CD4-positive, CD25-positive, alpha-beta regulatory T cell (primary cell): ENCODE results near the gene TPI1. TPM values are rescaled to one million over a fixed set of nuclear protein-coding genes. Genes with fewer than 3 reads are reported as not detected.

Experiments used
- ATAC-seq, 2 donors: fragments of 150-1000 bp; cut with Tn5 transposase; one replicate each; pipeline ENCODE4 v1.10.0; 2021; ENCODE audit warnings: low read depth in 2 of 2, moderate number of reproducible peaks in 2 of 2, moderate library complexity in 1 of 2
- DNase-seq, 3 donors: peaks; one replicate each; pipeline versions ENCODE4 v3.0.0 to v3.0.0-alpha.2; 2012 to 2022; ENCODE audit warnings: mixed read lengths in 1 of 3
- H3K27ac ChIP-seq: one replicate; pipeline ENCODE4 v1.7.0; 2013; ENCODE audit warnings: mild to moderate bottlenecking, low read length; ENCODE audit not compliant: insufficient read depth, poor library complexity, severe bottlenecking
- H3K27me3 ChIP-seq: one replicate; pipeline ENCODE4 v1.7.0; 2013; ENCODE audit warnings: low read length; ENCODE audit not compliant: control insufficient read depth, insufficient read depth
- H3K36me3 ChIP-seq: one replicate; pipeline ENCODE4 v1.7.0; 2013; ENCODE audit warnings: mild to moderate bottlenecking, low read length, moderate library complexity; ENCODE audit not compliant: control insufficient read depth, insufficient read depth
- H3K4me1 ChIP-seq: 2 replicates; pipeline ENCODE4 v1.7.0; 2013; ENCODE audit warnings: mild to moderate bottlenecking, low read length; ENCODE audit not compliant: insufficient read depth, control insufficient read depth, poor library complexity, severe bottlenecking
- H3K4me3 ChIP-seq: one replicate; pipeline ENCODE4 v1.7.0; 2013; ENCODE audit warnings: low read depth, mild to moderate bottlenecking, low read length, moderate library complexity
- H3K9me3 ChIP-seq, 2 experiments: 1 replicate in 1 of 2; 2 replicates in 1 of 2; pipeline ENCODE4 v1.7.0; 2013; ENCODE audit warnings: low read length in 2 of 2, mild to moderate bottlenecking in 1 of 2, moderate library complexity in 1 of 2; ENCODE audit not compliant: control insufficient read depth in 2 of 2
- H3K27ac Mint-ChIP-seq, 3 donors: one replicate each; pipeline ENCODE4 v1.8.0; 2020 to 2022; ENCODE audit warnings: mild to moderate bottlenecking in 3 of 3, mixed read lengths in 3 of 3, moderate library complexity in 2 of 3
- H3K27me3 Mint-ChIP-seq: one replicate; pipeline ENCODE4 v1.8.0; 2022; ENCODE audit warnings: mild to moderate bottlenecking, mixed read lengths
- H3K36me3 Mint-ChIP-seq: one replicate; pipeline ENCODE4 v1.8.0; 2020; ENCODE audit warnings: mixed read lengths
- H3K4me1 Mint-ChIP-seq, 4 donors: one replicate each; pipeline ENCODE4 v1.8.0; 2020 to 2022; ENCODE audit warnings: mixed read lengths in 4 of 4, mild to moderate bottlenecking in 1 of 4
- H3K4me3 Mint-ChIP-seq, 4 donors: one replicate each; pipeline ENCODE4 v1.8.0; 2020 to 2022; ENCODE audit warnings: mild to moderate bottlenecking in 4 of 4, mixed read lengths in 4 of 4, moderate library complexity in 3 of 4
- H3K9me3 Mint-ChIP-seq, 7 donors: one replicate each; pipeline ENCODE4 v1.8.0; 2020 to 2022; ENCODE audit warnings: mixed read lengths in 7 of 7, mild to moderate bottlenecking in 3 of 7, moderate library complexity in 2 of 7
- polyA plus RNA-seq, 4 donors: library from polyadenylated mRNA; unstranded; fragments of 300-500 nt; fragmentation: Illumina TruSeq; gene quantifications; one replicate each; pipeline ENCODE4 v1.2.3, GENCODE V29; 2021
- total RNA-seq: library from RNA; stranded (reverse); gene quantifications from one replicate; pipeline ENCODE4 v1.2.3, GENCODE V29; 2022

The TPI1 gene
- total RNA-seq, result 153 TPM
- polyA plus RNA-seq, result 100 to 1,000 TPM; 493 to 633 (median 527) TPM

GRCh38 chr12:6867413-6868210 is at the start of gene TPI1:
Gene TPI1 (plus strand): TSS chr12:6867531. CDS start chr12:6867567, 36 bp downstream.
- DNase-seq (peak; percentile 67 to 81 (median 76)), ATAC-seq (peak; percentile 69 to 70)
- H3K4me1 ChIP-seq, result peaks cover 48% of the 10 kb centered on the region
- Mint-ChIP-seq H3K27ac (peak within 1 kb of the TSS; percentile 86 to 98 (median 90)), H3K4me1 (peaks cover 3 to 56% (median 31%) of the 10 kb centered on the region in 4 donors), H3K36me3 (peaks cover 19% of the 10 kb centered on the region), H3K4me3 (peak within 1 kb of the TSS; percentile 91 to 97 (median 94)), H3K27me3 (no peaks in the 10 kb centered on the region), H3K9me3 (no peaks in the 10 kb centered on the region)
- H3K9me3 ChIP-seq, result no peaks in the 10 kb centered on the region
- peaks cover 23% of the 10 kb centered on the region for H3K36me3 ChIP-seq
- peak within 1 kb of the TSS; percentile 78 for H3K27ac ChIP-seq
- H3K4me3 ChIP-seq, result peak within 1 kb of the TSS; percentile 69
- H3K27me3 ChIP-seq, result no peaks in the 10 kb centered on the region

DNA sequence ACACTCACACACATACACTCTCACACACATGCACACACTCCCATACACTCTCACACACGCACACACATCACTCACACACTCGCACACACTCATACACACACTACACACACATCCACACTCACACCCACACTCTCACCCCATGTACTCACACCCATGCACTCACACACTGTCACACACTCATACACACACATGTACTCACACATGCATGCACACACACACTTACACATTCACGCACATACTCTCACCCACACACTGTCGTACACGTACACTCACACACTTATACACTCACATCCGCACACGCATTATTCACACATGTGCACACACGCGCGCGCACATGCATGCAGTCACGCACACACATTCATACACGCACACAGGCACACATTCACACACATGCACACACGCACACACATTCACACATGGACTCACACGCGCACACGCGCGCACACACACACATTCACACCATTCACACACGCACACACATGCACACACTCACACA is 49.6 kb upstream of the TPI1 start:
- H3K4me1 Mint-ChIP-seq, result peaks cover 2 to 27% (median 9%) of the 10 kb centered on the region in 4 donors
- Histone ChIP-seq H3K27ac (no peak overlapping the region), H3K27me3 (no peaks in the 10 kb centered on the region), H3K4me3 (no peak overlapping the region), H3K36me3 (peaks cover 57% of the 10 kb centered on the region), H3K9me3 (no peaks in the 10 kb centered on the region), H3K4me1 (peaks cover 11% of the 10 kb centered on the region)
- peak overlapping the region in 2 of 3 donors; percentile 82 to 83 for H3K27ac Mint-ChIP-seq
- ATAC-seq, result no peak
- DNase-seq, result no peak
- H3K36me3 Mint-ChIP-seq, result peaks cover 38% of the 10 kb centered on the region
- H3K9me3 Mint-ChIP-seq, result no peaks in the 10 kb centered on the region
- H3K27me3 Mint-ChIP-seq, result peaks cover 15% of the 10 kb centered on the region
- no peak overlapping the region for H3K4me3 Mint-ChIP-seq

- no peak overlapping the region for H3K4me3 ChIP-seq
- peaks cover 18% of the 10 kb centered on the region for H3K27me3 Mint-ChIP-seq
- DNase-seq (no peak), ATAC-seq (no peak)
- no peaks in the 10 kb centered on the region for H3K9me3 Mint-ChIP-seq
- H3K9me3 ChIP-seq, result no peaks in the 10 kb centered on the region
- H3K36me3 Mint-ChIP-seq, result peaks cover 38% of the 10 kb centered on the region
- H3K27me3 ChIP-seq, result no peaks in the 10 kb centered on the region
- H3K4me1 Mint-ChIP-seq, result peaks cover 2 to 27% (median 9%) of the 10 kb centered on the region in 4 donors
- no peak overlapping the region for H3K4me3 Mint-ChIP-seq
- H3K27ac ChIP-seq, result no peak overlapping the region
- H3K36me3 ChIP-seq, result peaks cover 57% of the 10 kb centered on the region
- H3K27ac Mint-ChIP-seq, result peak overlapping the region in 2 of 3 donors; percentile 82 to 83
- H3K4me1 ChIP-seq, result peaks cover 11% of the 10 kb centered on the region
These were observed 49.1 kb upstream of the TPI1 start for GRCh38 chr12:6818222-6818621.

DNA sequence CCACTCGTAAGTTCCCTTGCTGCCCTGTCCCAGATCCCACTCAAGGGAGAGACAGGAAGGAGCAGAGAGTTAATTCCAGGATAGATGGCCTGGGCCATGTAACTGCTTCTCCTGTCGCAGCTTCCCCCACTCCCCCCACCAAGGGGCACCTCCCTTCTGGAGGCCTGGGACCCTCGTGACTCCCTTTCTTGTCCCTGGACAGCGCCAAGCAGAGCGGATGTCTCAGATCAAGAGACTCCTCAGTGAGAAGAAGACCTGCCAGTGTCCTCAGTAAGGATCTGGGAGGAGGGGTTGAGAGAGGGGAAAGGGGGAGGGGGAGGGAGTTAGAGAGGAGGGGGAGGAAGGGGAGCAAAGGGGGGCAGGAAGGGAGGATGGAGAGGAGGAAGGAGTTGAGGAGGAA is 48.7 kb upstream of the TPI1 start:
- Mint-ChIP-seq H3K27me3 (peaks cover 18% of the 10 kb centered on the region), H3K36me3 (peaks cover 34% of the 10 kb centered on the region), H3K4me1 (peaks cover 2 to 27% (median 9%) of the 10 kb centered on the region in 4 donors), H3K4me3 (no peak overlapping the region), H3K27ac (no peak overlapping the region), H3K9me3 (no peaks in the 10 kb centered on the region)
- Histone ChIP-seq H3K4me3 (no peak overlapping the region), H3K9me3 (no peaks in the 10 kb centered on the region), H3K36me3 (peaks cover 57% of the 10 kb centered on the region), H3K4me1 (peaks cover 11% of the 10 kb centered on the region), H3K27me3 (no peaks in the 10 kb centered on the region), H3K27ac (no peak overlapping the region)
- DNase-seq (no peak), ATAC-seq (no peak)

- peaks cover 18% of the 10 kb centered on the region for H3K27me3 Mint-ChIP-seq
- peaks cover 27% of the 10 kb centered on the region for H3K36me3 Mint-ChIP-seq
- Histone ChIP-seq H3K27ac (no peak overlapping the region), H3K4me3 (no peak overlapping the region), H3K9me3 (no peaks in the 10 kb centered on the region), H3K4me1 (peaks cover 11% of the 10 kb centered on the region), H3K36me3 (peaks cover 50% of the 10 kb centered on the region), H3K27me3 (no peaks in the 10 kb centered on the region)
- H3K4me1 Mint-ChIP-seq, result peaks cover 2 to 27% (median 9%) of the 10 kb centered on the region in 4 donors
- H3K9me3 Mint-ChIP-seq, result no peaks in the 10 kb centered on the region
- peak overlapping the region in 1 of 4 donors; percentile 20 for H3K4me3 Mint-ChIP-seq
- no peak for ATAC-seq
- H3K27ac Mint-ChIP-seq, result peak overlapping the region in 2 of 3 donors; percentile 12 to 79
- DNase-seq, result no peak
These were observed 48.0 kb upstream of the TPI1 start for GRCh38 chr12:6819106-6820030.

DNA sequence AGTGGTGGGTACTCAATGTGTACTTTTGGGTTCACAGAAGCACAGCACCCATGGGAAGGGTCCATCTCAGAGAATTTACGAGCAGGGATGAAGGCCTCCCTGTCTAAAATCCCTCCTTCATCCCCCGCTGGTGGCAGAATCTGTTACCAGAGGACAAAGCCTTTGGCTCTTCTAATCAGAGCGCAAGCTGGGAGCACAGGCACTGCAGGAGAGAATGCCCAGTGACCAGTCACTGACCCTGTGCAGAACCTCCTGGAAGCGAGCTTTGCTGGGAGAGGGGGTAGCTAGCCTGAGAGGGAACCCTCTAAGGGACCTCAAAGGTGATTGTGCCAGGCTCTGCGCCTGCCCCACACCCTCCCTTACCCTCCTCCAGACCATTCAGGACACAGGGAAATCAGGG is 47.2 kb upstream of the TPI1 start:
- no peak overlapping the region for H3K27ac ChIP-seq
- DNase-seq, result no peak
- peak overlapping the region in 1 of 3 donors; percentile 5 for H3K27ac Mint-ChIP-seq
- peaks cover 2 to 33% (median 9%) of the 10 kb centered on the region in 4 donors for H3K4me1 Mint-ChIP-seq
- H3K9me3 ChIP-seq, result no peaks in the 10 kb centered on the region
- peaks cover 11% of the 10 kb centered on the region for H3K4me1 ChIP-seq
- peaks cover 42% of the 10 kb centered on the region for H3K36me3 ChIP-seq
- ATAC-seq, result no peak
- peak overlapping the region in 3 of 4 donors; percentile 20 to 41 (median 31) for H3K4me3 Mint-ChIP-seq
- peaks cover 24% of the 10 kb centered on the region for H3K27me3 Mint-ChIP-seq
- H3K36me3 Mint-ChIP-seq, result peaks cover 21% of the 10 kb centered on the region
- no peaks in the 10 kb centered on the region for H3K9me3 Mint-ChIP-seq
- no peaks in the 10 kb centered on the region for H3K27me3 ChIP-seq
- no peak overlapping the region for H3K4me3 ChIP-seq

- Histone ChIP-seq H3K4me3 (no peak within 1 kb of the TSS), H3K27me3 (peaks cover 8% of the 10 kb centered on the region), H3K9me3 (no peaks in the 10 kb centered on the region), H3K36me3 (peaks cover 26% of the 10 kb centered on the region), H3K27ac (no peak within 1 kb of the TSS), H3K4me1 (peaks cover 11% of the 10 kb centered on the region)
- Mint-ChIP-seq H3K36me3 (peaks cover 10% of the 10 kb centered on the region), H3K27me3 (peaks cover 40% of the 10 kb centered on the region), H3K4me1 (peaks cover 4 to 37% (median 15%) of the 10 kb centered on the region in 4 donors), H3K27ac (peak within 1 kb of the TSS in 2 of 3 donors; percentile 5 to 68), H3K9me3 (peaks cover 0 to 3% (median 0%) of the 10 kb centered on the region in 7 donors), H3K4me3 (peak within 1 kb of the TSS; percentile 20 to 81 (median 40))
- no peak for DNase-seq
- ATAC-seq, result no peak
These were observed 45.5 kb upstream of the TPI1 start, which contains the start of gene GPR162 for GRCh38 chr12:6821591-6822425. Gene GPR162 (plus strand): TSS chr12:6821821. CDS start chr12:6823899, 2,078 bp downstream.
